Measurements from ENCODE around the gene C6orf62.
"Not testable (repeated sequence)": the region's sequence is repeated elsewhere in the genome, so short reads cannot be mapped to it uniquely, and the experiment has no call there.

The C6orf62 gene

GRCh38 chr6:24696097-24696496 is 22.9 kb downstream of the C6orf62 start:
- DNase-seq, result no peak

- peak; percentile 43 for DNase-seq
These were observed 23.3 kb downstream of the C6orf62 start for GRCh38 chr6:24695635-24696034.

GRCh38 chr6:24694198-24694597 is 24.8 kb downstream of the C6orf62 start:
- DNase-seq, result no peak

- no peak for DNase-seq
These were observed 25.9 kb downstream of the C6orf62 start for GRCh38 chr6:24692848-24693592.

GRCh38 chr6:24692415-24692814 is 26.5 kb downstream of the C6orf62 start:
- DNase-seq, result no peak

- no peak for DNase-seq
These were observed 27.0 kb downstream of the C6orf62 start for GRCh38 chr6:24692003-24692402.

GRCh38 chr6:24691550-24691949 is 27.4 kb downstream of the C6orf62 start:
- DNase-seq, result no peak

GRCh38 chr6:24690593-24690992 is 28.4 kb downstream of the C6orf62 start:
- no peak for DNase-seq

GRCh38 chr6:24689964-24690363 is 29.0 kb downstream of the C6orf62 start:
- no peak for DNase-seq

GRCh38 chr6:24686946-24687345 is 32.0 kb downstream of the C6orf62 start:
- DNase-seq, result no peak

- DNase-seq, result no peak
These were observed 32.5 kb downstream of the C6orf62 start for GRCh38 chr6:24686408-24686807.

GRCh38 chr6:24683297-24684296 is 35.4 kb downstream of the C6orf62 start:
- DNase-seq, result no peak

GRCh38 chr6:24680582-24680981 is 38.4 kb downstream of the C6orf62 start:
- no peak for DNase-seq

GRCh38 chr6:24678792-24679352 is 40.1 kb downstream of the C6orf62 start:
- not testable (repeated sequence) for DNase-seq

GRCh38 chr6:24673625-24674024 is 45.3 kb downstream of the C6orf62 start:
- no peak for DNase-seq

GRCh38 chr6:24672620-24673182 is 46.3 kb downstream of the C6orf62 start:
- no peak for DNase-seq

GRCh38 chr6:24671077-24671476 is 47.9 kb downstream of the C6orf62 start:
- DNase-seq, result not testable (repeated sequence)

- DNase-seq, result not testable (repeated sequence)
These were observed 48.5 kb downstream of the C6orf62 start for GRCh38 chr6:24670492-24670891.

- no peak for DNase-seq
These were observed 50.0 kb downstream of the C6orf62 start for GRCh38 chr6:24668997-24669361.

GRCh38 chr6:24668066-24668996 is 50.6 kb downstream of the C6orf62 start:
- DNase-seq, result not testable (repeated sequence)

GRCh38 chr6:24667378-24667803 is 51.6 kb downstream of the C6orf62 start:
- DNase-seq, result peak; percentile 40

Data from NCI-H1092 treated with DMSO at 0.1 percent for 48 hours (cell line).